Tongue (tissue), 2 donors: ENCODE data around the gene C2orf74. TPM values are rescaled to one million over a fixed set of nuclear protein-coding genes. Genes with fewer than 3 reads are reported as not detected.
A peak's percentile ranks its signal among the peaks of the same experiment; 100 is the strongest.
"Not testable (repeated sequence)": the region's sequence is repeated elsewhere in the genome, so short reads cannot be mapped to it uniquely, and the experiment has no call there.

Source experiments
- DNase-seq: peaks from one replicate; pipeline ENCODE4 v3.0.0-alpha.2; 2015
- total RNA-seq: library from RNA; depleted of rRNA; stranded (reverse); fragments of >200 nt; gene quantifications from one replicate; pipeline ENCODE4 v1.2.3, GENCODE V29; 2014

C2orf74 gene
- total RNA-seq, result 19.8 TPM

- no peak for DNase-seq
These were observed at the start of gene C2orf74 for GRCh38 chr2:61161888-61162287. Gene C2orf74, plus strand, starts transcription at chr2:61162188. Its CDS starts 327 bp downstream, at chr2:61162515.

- DNase-seq, result no peak
These were observed 47.8 kb upstream of the C2orf74 start for GRCh38 chr2:61114147-61114546.

GRCh38 chr2:61116302-61116701 lies 45.7 kb upstream of the C2orf74 start:
- DNase-seq, result no peak

GRCh38 chr2:61117534-61117933 lies 44.5 kb upstream of the C2orf74 start:
- DNase-seq, result no peak

- no peak for DNase-seq
These were observed 36.8 kb upstream of the C2orf74 start for GRCh38 chr2:61125123-61125710.

- DNase-seq, result no peak
These were observed 36.2 kb upstream of the C2orf74 start for GRCh38 chr2:61125798-61126197.

GRCh38 chr2:61128122-61128521 lies 33.9 kb upstream of the C2orf74 start:
- not testable (repeated sequence) for DNase-seq

- no peak for DNase-seq
These were observed 27.8 kb upstream of the C2orf74 start for GRCh38 chr2:61134141-61134540.

GRCh38 chr2:61135510-61135909 lies 26.5 kb upstream of the C2orf74 start:
- DNase-seq, result peak; percentile 45

GRCh38 chr2:61138859-61139258 lies 23.1 kb upstream of the C2orf74 start:
- no peak for DNase-seq

- DNase-seq, result no peak
These were observed 20.8 kb upstream of the C2orf74 start for GRCh38 chr2:61141151-61141550.

- DNase-seq, result peak; percentile 99
These were observed 17.2 kb upstream of the C2orf74 start for GRCh38 chr2:61144697-61145268.

GRCh38 chr2:61145990-61146389 lies 16.0 kb upstream of the C2orf74 start:
- DNase-seq, result no peak

- not testable (repeated sequence) for DNase-seq
These were observed 13.9 kb upstream of the C2orf74 start for GRCh38 chr2:61148091-61148490.

- no peak for DNase-seq
These were observed 12.9 kb upstream of the C2orf74 start for GRCh38 chr2:61149074-61149473.

GRCh38 chr2:61151436-61151835 lies 10.6 kb upstream of the C2orf74 start:
- DNase-seq, result no peak

GRCh38 chr2:61157371-61158003 lies 4.5 kb upstream of the C2orf74 start:
- no peak for DNase-seq

GRCh38 chr2:61158356-61158955 lies 3.5 kb upstream of the C2orf74 start:
- DNase-seq, result no peak

GRCh38 chr2:61162721-61163120 lies 733 bp downstream of the C2orf74 start:
- no peak for DNase-seq

GRCh38 chr2:61165082-61165481 lies 3.1 kb downstream of the C2orf74 start:
- DNase-seq, result not testable (repeated sequence)

GRCh38 chr2:61165946-61166345 lies 4.0 kb downstream of the C2orf74 start:
- no peak for DNase-seq

GRCh38 chr2:61167579-61167978 lies 5.6 kb downstream of the C2orf74 start:
- no peak for DNase-seq

- no peak for DNase-seq
These were observed 10.7 kb downstream of the C2orf74 start for GRCh38 chr2:61172671-61173070.

- no peak for DNase-seq
These were observed 11.1 kb downstream of the C2orf74 start for GRCh38 chr2:61173116-61173515.
